ENCODE data around the gene CDH23.

GRCh38 chr10:71582506-71583475, 186.1 kb downstream of the CDH23 start:
- TF ChIP-seq CTCF (IDR thresholded peaks at IDR 0.05) (no peak), EZH2 (IDR thresholded peaks at IDR 0.05; ENCODE audit: borderline replicate concordance, insufficient read depth, low read depth, low read length, poor library complexity, severe bottlenecking) (no peak)
